GM13976 (cell line): Measurements from ENCODE around the gene CHGA.

Experiments
- DNase-seq: peaks from one replicate; pipeline ENCODE4 v3.0.0; 2012; ENCODE audit warnings: low spot score
- in situ Hi-C: fragments of 300-500 bp; cut with MboI; formaldehyde crosslinking; loops from one replicate; pipeline ENCODE4 v1.12.0; 2022; ENCODE audit warnings: low sequenced_read_pairs, mixed read lengths, inconsistent platforms; ENCODE audit not compliant: unreplicated experiment
- TF ChIP-seq, protein P1 (sequence below): IDR thresholded peaks from 2 replicates; pipeline ENCODE4 v1.5.1; 2012; ENCODE audit warnings: borderline replicate concordance, mild to moderate bottlenecking; ENCODE audit not compliant: insufficient read depth; ENCODE audit errors: extremely low read depth, missing control alignments, control extremely low read depth

The CHGA gene

DNA sequence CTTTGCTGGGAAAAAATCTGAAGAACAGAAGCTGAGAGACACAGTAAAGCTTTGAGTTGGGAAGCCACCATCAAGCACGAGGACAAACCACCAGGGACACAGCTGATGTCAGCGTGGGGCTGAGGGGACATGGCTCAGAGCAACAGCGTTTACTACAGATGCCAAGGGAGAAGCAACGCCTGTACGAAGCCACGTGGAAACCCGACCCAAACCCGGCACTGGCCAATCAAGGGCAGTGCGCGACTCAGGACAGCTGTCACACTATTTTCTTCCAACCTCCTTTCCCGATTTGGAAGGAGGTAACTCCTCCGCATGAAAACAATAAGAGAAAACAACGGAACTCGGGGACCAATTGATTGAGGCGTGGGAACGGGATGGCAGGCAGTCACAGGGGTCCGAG lies 20.2 kb upstream of the CHGA start:
- TF ChIP-seq, protein P1, sequence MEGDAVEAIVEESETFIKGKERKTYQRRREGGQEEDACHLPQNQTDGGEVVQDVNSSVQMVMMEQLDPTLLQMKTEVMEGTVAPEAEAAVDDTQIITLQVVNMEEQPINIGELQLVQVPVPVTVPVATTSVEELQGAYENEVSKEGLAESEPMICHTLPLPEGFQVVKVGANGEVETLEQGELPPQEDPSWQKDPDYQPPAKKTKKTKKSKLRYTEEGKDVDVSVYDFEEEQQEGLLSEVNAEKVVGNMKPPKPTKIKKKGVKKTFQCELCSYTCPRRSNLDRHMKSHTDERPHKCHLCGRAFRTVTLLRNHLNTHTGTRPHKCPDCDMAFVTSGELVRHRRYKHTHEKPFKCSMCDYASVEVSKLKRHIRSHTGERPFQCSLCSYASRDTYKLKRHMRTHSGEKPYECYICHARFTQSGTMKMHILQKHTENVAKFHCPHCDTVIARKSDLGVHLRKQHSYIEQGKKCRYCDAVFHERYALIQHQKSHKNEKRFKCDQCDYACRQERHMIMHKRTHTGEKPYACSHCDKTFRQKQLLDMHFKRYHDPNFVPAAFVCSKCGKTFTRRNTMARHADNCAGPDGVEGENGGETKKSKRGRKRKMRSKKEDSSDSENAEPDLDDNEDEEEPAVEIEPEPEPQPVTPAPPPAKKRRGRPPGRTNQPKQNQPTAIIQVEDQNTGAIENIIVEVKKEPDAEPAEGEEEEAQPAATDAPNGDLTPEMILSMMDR = no peak
- DNase-seq = no peak
- in situ Hi-C loops = no loop called here

DNA sequence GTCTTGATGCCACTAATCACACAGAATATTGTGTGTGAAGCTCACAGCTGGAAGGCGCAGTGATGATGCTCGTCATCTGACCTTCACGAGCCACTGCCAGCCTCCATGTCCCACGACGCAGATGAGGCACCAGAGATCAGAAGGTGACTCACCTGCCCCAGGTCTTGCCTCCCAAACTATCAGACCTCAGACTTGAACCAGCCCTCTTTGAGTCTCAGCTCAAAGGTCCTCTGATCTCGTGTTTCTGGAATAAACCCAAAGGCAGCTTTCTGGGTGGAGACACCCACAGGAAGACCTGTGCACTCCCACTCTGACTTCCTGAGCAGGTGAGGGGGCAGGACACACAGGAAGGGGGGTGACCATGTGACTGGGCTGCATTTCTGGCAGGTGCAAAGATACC lies 19.6 kb upstream of the CHGA start:
- no peak for DNase-seq
- TF ChIP-seq, protein P1 = no peak
- in situ Hi-C loops = no loop called here

DNA sequence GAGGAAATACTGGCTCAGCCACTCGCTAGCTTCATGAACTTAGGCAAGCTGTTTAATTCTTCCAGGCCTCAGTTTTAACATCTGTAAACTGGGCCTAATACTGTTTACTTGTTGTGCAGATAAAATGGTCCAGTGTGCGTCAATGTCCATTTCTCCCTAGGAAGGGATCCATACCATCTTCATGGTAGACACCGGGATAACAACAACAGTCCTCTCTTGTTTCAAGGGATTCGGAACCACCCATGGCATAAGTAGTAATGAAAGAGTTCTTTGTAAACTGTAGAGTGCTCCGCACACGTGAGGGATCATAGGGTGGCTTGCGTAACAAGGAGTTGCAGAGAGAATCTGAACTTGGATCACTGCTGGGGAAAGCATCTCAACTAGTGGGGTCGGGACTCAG lies 17.3 kb upstream of the CHGA start:
- no peak for DNase-seq
- TF ChIP-seq, protein P1 = no peak
- in situ Hi-C loops = no loop called here

DNA sequence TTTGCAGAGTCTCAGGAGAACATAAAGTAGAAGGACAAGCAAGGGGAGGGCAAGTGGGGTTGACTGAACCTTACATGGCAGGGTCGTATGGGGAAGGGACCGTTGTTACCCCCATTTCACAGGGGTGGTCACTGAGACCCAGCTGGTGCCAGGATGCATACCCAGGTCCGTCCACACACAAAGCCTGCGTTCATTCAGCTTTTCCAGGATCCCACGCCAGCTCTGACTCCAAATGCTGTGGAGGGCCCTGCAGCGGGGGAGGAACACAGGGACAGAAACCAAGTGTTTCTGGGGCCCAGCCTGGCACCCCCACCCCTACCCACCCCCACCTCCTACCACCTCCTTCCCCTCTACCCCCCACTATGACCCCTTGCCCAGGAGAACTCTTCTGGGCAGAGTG lies 16.5 kb upstream of the CHGA start:
- DNase-seq = no peak
- in situ Hi-C loops = no loop called here
- TF ChIP-seq, protein P1 = no peak

DNA sequence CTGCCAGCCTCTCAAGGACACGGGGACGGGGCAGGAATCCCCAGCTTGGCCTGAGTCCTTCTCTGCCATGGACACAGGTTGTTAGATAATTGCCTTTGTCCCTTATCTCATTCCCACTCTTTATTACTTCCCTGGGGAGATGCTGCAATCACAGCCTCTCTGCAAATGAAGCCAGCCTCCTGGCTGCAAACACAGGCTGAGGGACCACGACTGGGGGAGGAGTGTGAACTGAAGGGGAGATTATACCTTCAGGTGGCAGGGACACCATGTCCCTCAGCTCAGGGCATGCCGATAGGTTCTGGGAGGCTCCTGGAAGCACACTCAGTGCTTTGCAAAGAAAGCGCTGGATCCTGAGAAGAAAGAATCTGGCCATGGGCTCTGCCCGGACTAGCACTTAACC lies 16.1 kb upstream of the CHGA start:
- in situ Hi-C loops = no loop called here
- DNase-seq = no peak
- TF ChIP-seq, protein P1 = no peak

DNA sequence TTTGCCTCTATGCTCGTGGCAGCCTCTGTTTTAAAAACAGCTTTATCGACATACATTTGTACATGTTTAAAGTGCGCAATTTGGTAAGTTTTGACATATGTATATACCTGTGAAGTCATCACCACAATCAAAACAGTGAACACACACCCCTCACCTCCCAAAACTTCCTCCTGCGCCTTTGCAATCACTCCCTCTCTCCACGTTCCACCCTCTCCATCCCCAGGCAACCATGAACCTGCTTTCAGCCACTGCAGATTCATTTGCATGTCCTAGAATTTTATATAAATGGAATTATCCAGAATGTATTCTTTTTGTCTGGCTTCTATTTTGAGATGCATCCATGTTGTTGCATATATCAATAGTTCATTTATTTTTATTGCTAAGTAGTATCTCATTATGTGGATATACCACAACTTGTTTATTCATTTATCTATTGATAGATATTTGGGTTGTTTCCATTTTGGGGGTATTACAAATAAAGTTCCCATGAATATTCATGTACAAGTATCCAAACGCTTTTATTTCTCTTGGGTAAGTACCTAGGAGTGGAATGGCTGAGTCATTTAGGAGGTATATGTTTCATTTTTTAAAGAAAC lies 15.5 kb upstream of the CHGA start:
- DNase-seq = no peak
- in situ Hi-C loops = no loop called here
- TF ChIP-seq, protein P1 = no peak
